Activated CD8-positive, alpha-beta T cell treated with anti-CD3 and anti-CD28 coated beads, Interleukin-2, amount 10 ng/mL, durations not matched to agents 7 days and 5 days (primary cell): ENCODE measurements around the gene PPY. TPM values are rescaled to one million over a fixed set of nuclear protein-coding genes. Genes with fewer than 3 reads are reported as not detected.

Experiments
- ATAC-seq: fragments of 150-1000 bp; cut with Tn5 transposase; one replicate; pipeline ENCODE4 v1.10.0; 2021; ENCODE audit warnings: moderate library complexity
- CTCF ChIA-PET: fragments of 350-600 bp; sonication (Branson Sonifier 250); formaldehyde crosslinking; loops from one replicate; lab custom pipeline; 2021; ENCODE audit warnings: antibody characterized with exemption; lab: Charles Lee
- POLR2A ChIA-PET: fragments of 350-600 bp; sonication (Branson Sonifier 250); formaldehyde crosslinking; loops from one replicate; lab custom pipeline; 2021; ENCODE audit warnings: antibody characterized with exemption; lab: Charles Lee
- DNase-seq: peaks from one replicate; pipeline ENCODE4 v3.0.0-alpha.2; 2020
- H3K27ac Mint-ChIP-seq: one replicate; pipeline ENCODE4 v1.8.0; 2021; ENCODE audit warnings: mild to moderate bottlenecking, mixed read lengths
- H3K27me3 Mint-ChIP-seq: one replicate; pipeline ENCODE4 v1.8.0; 2021; ENCODE audit warnings: low read depth, mixed read lengths
- H3K36me3 Mint-ChIP-seq: one replicate; pipeline ENCODE4 v1.8.0; 2021; ENCODE audit warnings: low read depth, mixed read lengths
- H3K4me1 Mint-ChIP-seq: one replicate; pipeline ENCODE4 v1.8.0; 2021; ENCODE audit warnings: low read depth, mixed read lengths
- H3K4me3 Mint-ChIP-seq: one replicate; pipeline ENCODE4 v1.8.0; 2021; ENCODE audit warnings: mild to moderate bottlenecking, mixed read lengths
- H3K9me3 Mint-ChIP-seq: one replicate; pipeline ENCODE4 v1.8.0; 2022; ENCODE audit warnings: mixed read lengths; ENCODE audit not compliant: insufficient read depth
- total RNA-seq, 2 experiments: library from RNA; stranded (reverse); gene quantifications; one replicate each; pipeline ENCODE4 v1.2.3, GENCODE V29; 2021

The PPY gene
- total RNA-seq, 2 experiments from 2014 or later: not detected

- Mint-ChIP-seq H3K36me3 (no peaks in the 10 kb centered on the region), H3K4me3 (peak overlapping the region; percentile 60), H3K27me3 (peaks cover 12% of the 10 kb centered on the region), H3K27ac (peak overlapping the region; percentile 76), H3K4me1 (peaks cover 33% of the 10 kb centered on the region), H3K9me3 (no peaks in the 10 kb centered on the region)
- ATAC-seq (no peak), DNase-seq (no peak)
- ChIA-PET CTCF (interaction anchor here (2.4 to 4.4 kb wide), 2 partner anchors 16 to 17 kb away, joined by 20 to 36 read pairs; partner anchors contain the start of gene PPY), POLR2A (no interaction called here)
These were observed 15.0 kb downstream of the PPY start for GRCh38 chr17:43927060-43927864.

GRCh38 chr17:43924558-43924957 lies 17.7 kb downstream of the PPY start:
- no peaks in the 10 kb centered on the region for H3K9me3 Mint-ChIP-seq
- H3K4me1 Mint-ChIP-seq: peaks cover 30% of the 10 kb centered on the region
- no peaks in the 10 kb centered on the region for H3K36me3 Mint-ChIP-seq
- ChIA-PET POLR2A (no interaction called here), CTCF (interaction anchor here (1.1 to 4.4 kb wide), 8 partner anchors 8 to 117 kb away, joined by 3 to 36 read pairs (median 5); no protein-coding TSS in a partner anchor)
- H3K27ac Mint-ChIP-seq: no peak overlapping the region
- peaks cover 12% of the 10 kb centered on the region for H3K27me3 Mint-ChIP-seq
- no peak overlapping the region for H3K4me3 Mint-ChIP-seq
- DNase-seq: no peak
- no peak for ATAC-seq

GRCh38 chr17:43920500-43921095 lies 21.7 kb downstream of the PPY start:
- ATAC-seq: no peak
- CTCF ChIA-PET: interaction anchor here (2.0 kb wide), 1 partner anchor 11 kb away, joined by 9 read pairs; no protein-coding TSS in a partner anchor
- Mint-ChIP-seq H3K4me1 (peaks cover 30% of the 10 kb centered on the region), H3K36me3 (no peaks in the 10 kb centered on the region), H3K27ac (no peak overlapping the region), H3K9me3 (no peaks in the 10 kb centered on the region), H3K27me3 (peaks cover 8% of the 10 kb centered on the region), H3K4me3 (no peak overlapping the region)
- DNase-seq: no peak
- POLR2A ChIA-PET: no interaction called here

DNA sequence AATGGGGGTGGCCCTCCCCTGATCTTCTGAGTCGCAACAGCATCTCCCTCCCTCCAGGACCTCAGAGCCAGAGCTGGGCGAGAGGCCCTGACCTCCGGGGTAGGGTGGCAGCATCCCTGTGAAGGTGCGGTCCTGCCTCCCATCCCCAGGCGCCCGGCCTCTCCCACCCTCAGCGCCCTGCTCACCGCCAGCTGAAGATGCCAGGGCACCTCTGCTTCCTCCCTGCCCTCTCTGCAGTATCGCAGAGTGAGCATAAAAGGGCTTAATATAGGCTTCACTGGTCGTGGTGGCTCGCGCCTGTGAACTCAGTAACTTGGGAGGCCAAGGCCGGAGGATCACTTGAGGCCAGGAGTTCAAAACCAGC lies 24.3 kb downstream of the PPY start:
- no peaks in the 10 kb centered on the region for H3K9me3 Mint-ChIP-seq
- DNase-seq: no peak
- H3K4me1 Mint-ChIP-seq: peaks cover 18% of the 10 kb centered on the region
- H3K27me3 Mint-ChIP-seq: peaks cover 3% of the 10 kb centered on the region
- H3K4me3 Mint-ChIP-seq: peak overlapping the region; percentile 73
- ChIA-PET POLR2A (interaction anchor here (1.1 kb wide), 1 partner anchor 76 kb away, joined by 3 read pairs; no protein-coding TSS in a partner anchor), CTCF (interaction anchor here (1.3 to 1.7 kb wide), 4 partner anchors 9 to 80 kb away, joined by 5 to 7 read pairs (median 6); no protein-coding TSS in a partner anchor)
- H3K27ac Mint-ChIP-seq: peak overlapping the region; percentile 80
- no peaks in the 10 kb centered on the region for H3K36me3 Mint-ChIP-seq
- ATAC-seq: no peak

DNA sequence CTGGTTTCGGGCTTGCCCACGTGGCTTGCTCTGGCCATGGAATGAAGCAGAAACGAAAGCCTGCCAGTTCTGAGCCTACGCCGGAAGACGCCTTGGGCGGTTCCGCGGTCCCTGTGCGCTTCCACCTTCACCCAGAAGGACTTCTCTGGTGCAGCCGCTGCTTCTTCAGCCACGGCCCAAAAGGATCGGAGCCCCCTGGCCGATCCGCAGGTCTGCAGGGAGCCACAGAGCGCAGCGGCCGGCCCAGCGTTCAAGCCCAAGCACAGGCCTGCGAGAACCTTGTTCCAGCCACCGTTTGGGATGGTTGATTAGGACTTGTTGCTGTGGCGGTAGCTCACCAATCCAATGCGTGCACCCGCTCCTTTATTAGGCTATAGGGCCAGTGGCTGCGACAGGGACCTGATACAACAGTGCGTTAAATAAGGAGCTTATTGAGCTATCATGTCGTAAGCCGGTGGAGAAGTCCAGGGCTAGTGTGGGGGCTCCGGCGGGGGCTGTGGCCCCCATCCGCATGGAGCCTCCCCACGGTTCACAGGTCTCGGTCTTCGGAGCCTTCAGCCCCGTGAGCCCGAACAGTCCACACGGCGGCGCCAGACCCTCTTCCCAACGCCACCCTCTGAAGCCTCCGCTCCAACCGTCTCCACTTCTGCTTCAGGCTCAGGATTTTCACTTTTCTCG lies 24.8 kb downstream of the PPY start:
- no peaks in the 10 kb centered on the region for H3K9me3 Mint-ChIP-seq
- CTCF ChIA-PET: interaction anchor here (1.3 to 1.7 kb wide), 5 partner anchors 9 to 81 kb away, joined by 5 to 7 read pairs (median 6); no protein-coding TSS in a partner anchor
- peak overlapping the region; percentile 80 for H3K27ac Mint-ChIP-seq
- DNase-seq (peak; percentile 64), ATAC-seq (peak; percentile 85)
- H3K4me1 Mint-ChIP-seq: peaks cover 18% of the 10 kb centered on the region
- H3K4me3 Mint-ChIP-seq: peak overlapping the region; percentile 73
- H3K36me3 Mint-ChIP-seq: no peaks in the 10 kb centered on the region
- POLR2A ChIA-PET: interaction anchor here (1.1 kb wide), 1 partner anchor 76 kb away, joined by 3 read pairs; no protein-coding TSS in a partner anchor
- peaks cover 2% of the 10 kb centered on the region for H3K27me3 Mint-ChIP-seq

GRCh38 chr17:43917016-43917347 lies 25.3 kb downstream of the PPY start:
- ATAC-seq (no peak), DNase-seq (no peak)
- Mint-ChIP-seq H3K9me3 (no peaks in the 10 kb centered on the region), H3K4me3 (peak overlapping the region; percentile 73), H3K4me1 (peaks cover 18% of the 10 kb centered on the region), H3K36me3 (no peaks in the 10 kb centered on the region), H3K27me3 (peaks cover 2% of the 10 kb centered on the region), H3K27ac (peak overlapping the region; percentile 80)
- CTCF ChIA-PET: interaction anchor here (0.8 to 3.3 kb wide), 6 partner anchors 8 to 38 kb away, joined by 3 to 17 read pairs (median 6); partner anchors contain the start of genes MPP2 and PPY
- POLR2A ChIA-PET: no interaction called here

GRCh38 chr17:43916385-43916784 lies 25.9 kb downstream of the PPY start:
- H3K4me1 Mint-ChIP-seq: peaks cover 18% of the 10 kb centered on the region
- no peak for ATAC-seq

GRCh38 chr17:43915559-43915958 lies 26.7 kb downstream of the PPY start:
- no peaks in the 10 kb centered on the region for H3K36me3 Mint-ChIP-seq
- H3K27ac Mint-ChIP-seq: no peak overlapping the region
- no peak for DNase-seq
- POLR2A ChIA-PET: no interaction called here
- CTCF ChIA-PET: interaction anchor here (1.1 to 3.3 kb wide), 2 partner anchors 9 to 28 kb away, joined by 5 to 17 read pairs; partner anchors contain the start of gene PPY
- no peak for ATAC-seq
- peaks cover 2% of the 10 kb centered on the region for H3K27me3 Mint-ChIP-seq
- no peak overlapping the region for H3K4me3 Mint-ChIP-seq
- H3K4me1 Mint-ChIP-seq: peaks cover 18% of the 10 kb centered on the region
- no peaks in the 10 kb centered on the region for H3K9me3 Mint-ChIP-seq

More at GRCh38 chr17:43916385-43916784, 25.9 kb downstream of the PPY start:
- DNase-seq: no peak
- H3K27ac Mint-ChIP-seq: no peak overlapping the region
- peaks cover 2% of the 10 kb centered on the region for H3K27me3 Mint-ChIP-seq
- ChIA-PET CTCF (interaction anchor here (0.8 to 3.3 kb wide), 4 partner anchors 8 to 38 kb away, joined by 3 to 17 read pairs (median 6); partner anchors contain the start of genes MPP2 and PPY), POLR2A (no interaction called here)
- no peaks in the 10 kb centered on the region for H3K9me3 Mint-ChIP-seq
- H3K36me3 Mint-ChIP-seq: no peaks in the 10 kb centered on the region
- H3K4me3 Mint-ChIP-seq: no peak overlapping the region

- Mint-ChIP-seq H3K4me3 (no peak overlapping the region), H3K27me3 (peaks cover 6% of the 10 kb centered on the region), H3K36me3 (no peaks in the 10 kb centered on the region), H3K9me3 (no peaks in the 10 kb centered on the region), H3K4me1 (peaks cover 18% of the 10 kb centered on the region), H3K27ac (no peak overlapping the region)
- ATAC-seq (no peak), DNase-seq (no peak)
- ChIA-PET POLR2A (no interaction called here), CTCF (interaction anchor here (0.5 to 3.3 kb wide), 9 partner anchors 11 to 254 kb away, joined by 3 to 17 read pairs (median 5); partner anchors contain the start of gene PPY)
These were observed 27.8 kb downstream of the PPY start for GRCh38 chr17:43914451-43914850.

DNA sequence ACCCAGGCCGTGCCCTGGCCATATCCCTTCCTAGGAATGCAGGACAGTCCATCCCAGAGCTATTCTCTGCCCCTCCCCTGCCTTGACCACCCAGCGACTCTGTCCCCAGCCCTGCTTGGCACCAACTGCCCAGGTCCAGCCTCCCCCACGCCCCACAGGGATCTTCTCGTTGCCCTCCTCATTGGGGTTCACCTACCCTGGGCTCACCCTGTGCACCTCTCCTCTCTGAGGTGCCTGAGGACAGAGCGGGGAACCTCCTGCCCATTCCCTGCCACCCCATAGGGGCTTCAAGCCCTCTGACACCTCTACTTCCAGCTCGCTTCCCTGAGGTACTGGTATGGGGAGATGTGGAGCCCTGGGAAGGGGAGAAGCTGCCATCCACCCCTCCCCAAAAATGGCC lies 28.7 kb downstream of the PPY start:
- ChIA-PET CTCF (interaction anchor here (1.1 to 3.3 kb wide), 6 partner anchors 10 to 80 kb away, joined by 5 to 17 read pairs (median 6); partner anchors contain the start of gene PPY), POLR2A (no interaction called here)
- peaks cover 15% of the 10 kb centered on the region for H3K4me1 Mint-ChIP-seq
- H3K27ac Mint-ChIP-seq: no peak overlapping the region
- DNase-seq: no peak
- H3K27me3 Mint-ChIP-seq: peaks cover 5% of the 10 kb centered on the region
- ATAC-seq: no peak
- H3K9me3 Mint-ChIP-seq: no peaks in the 10 kb centered on the region
- H3K4me3 Mint-ChIP-seq: no peak overlapping the region
- H3K36me3 Mint-ChIP-seq: no peaks in the 10 kb centered on the region

DNA sequence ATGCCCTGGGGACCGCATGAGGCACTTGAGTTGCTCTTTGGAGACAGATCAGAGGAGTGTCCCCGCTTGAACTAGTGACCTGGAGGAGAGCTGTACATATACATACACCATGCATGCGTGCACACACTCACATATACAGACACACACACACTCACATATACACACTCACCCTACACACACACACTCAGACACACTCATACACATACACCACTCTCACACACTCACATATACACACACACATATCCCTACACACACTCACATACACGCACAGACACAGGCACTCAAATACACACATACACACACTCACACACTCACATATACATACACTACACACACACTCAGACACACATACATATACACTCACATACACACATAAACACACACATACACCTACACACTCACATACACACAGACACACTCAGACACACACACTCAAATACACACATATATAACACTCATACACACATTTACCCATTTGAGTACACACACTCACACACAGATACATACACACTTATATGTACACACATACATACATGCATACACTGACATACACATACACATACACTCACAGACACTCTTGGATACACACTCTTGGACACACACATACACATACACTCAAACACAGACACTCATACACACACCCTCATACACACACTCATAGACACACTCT lies 29.5 kb downstream of the PPY start:
- Mint-ChIP-seq H3K36me3 (no peaks in the 10 kb centered on the region), H3K27me3 (peaks cover 13% of the 10 kb centered on the region), H3K4me1 (peaks cover 18% of the 10 kb centered on the region), H3K27ac (no peak overlapping the region), H3K9me3 (no peaks in the 10 kb centered on the region), H3K4me3 (no peak overlapping the region)
- ATAC-seq (no peak), DNase-seq (no peak)
- ChIA-PET POLR2A (no interaction called here), CTCF (no interaction called here)
